NCI-H345 treated with DMSO at 0.1 percent for 48 hours (cell line): ENCODE data around the gene PCNT.
"Not testable (repeated sequence)": the region's sequence is repeated elsewhere in the genome, so short reads cannot be mapped to it uniquely, and the experiment has no call there.

Experiments used
- DNase-seq: peaks from one replicate; lab custom pipeline; 2025; ENCODE audit not compliant: unreplicated experiment; lab: John Stamatoyannopoulos, UW

Gene PCNT

DNA sequence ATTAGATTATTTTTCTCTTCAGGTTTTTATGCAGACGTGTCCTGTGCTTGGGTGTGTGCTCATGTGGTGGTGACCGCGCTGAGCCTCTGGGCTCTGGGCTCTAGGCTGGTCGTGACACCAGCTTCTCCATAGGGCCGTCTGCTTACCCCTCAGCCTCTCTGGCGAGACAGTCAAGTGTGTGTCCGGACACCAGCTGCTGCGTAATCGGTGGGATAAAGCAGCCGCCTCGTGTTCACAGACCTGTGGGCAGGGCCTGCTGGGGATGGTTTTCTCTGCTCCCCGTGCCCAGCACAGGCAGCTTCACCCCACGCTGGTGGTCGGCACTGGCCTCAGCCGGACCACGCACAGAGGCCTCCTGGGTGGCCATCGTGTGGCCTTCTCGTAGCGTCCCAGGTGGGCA, 101.1 kb downstream of the PCNT start:
- no peak for DNase-seq

- DNase-seq, result no peak
Measured at GRCh38 chr21:46425571-46425970, 101.6 kb downstream of the PCNT start.

DNA sequence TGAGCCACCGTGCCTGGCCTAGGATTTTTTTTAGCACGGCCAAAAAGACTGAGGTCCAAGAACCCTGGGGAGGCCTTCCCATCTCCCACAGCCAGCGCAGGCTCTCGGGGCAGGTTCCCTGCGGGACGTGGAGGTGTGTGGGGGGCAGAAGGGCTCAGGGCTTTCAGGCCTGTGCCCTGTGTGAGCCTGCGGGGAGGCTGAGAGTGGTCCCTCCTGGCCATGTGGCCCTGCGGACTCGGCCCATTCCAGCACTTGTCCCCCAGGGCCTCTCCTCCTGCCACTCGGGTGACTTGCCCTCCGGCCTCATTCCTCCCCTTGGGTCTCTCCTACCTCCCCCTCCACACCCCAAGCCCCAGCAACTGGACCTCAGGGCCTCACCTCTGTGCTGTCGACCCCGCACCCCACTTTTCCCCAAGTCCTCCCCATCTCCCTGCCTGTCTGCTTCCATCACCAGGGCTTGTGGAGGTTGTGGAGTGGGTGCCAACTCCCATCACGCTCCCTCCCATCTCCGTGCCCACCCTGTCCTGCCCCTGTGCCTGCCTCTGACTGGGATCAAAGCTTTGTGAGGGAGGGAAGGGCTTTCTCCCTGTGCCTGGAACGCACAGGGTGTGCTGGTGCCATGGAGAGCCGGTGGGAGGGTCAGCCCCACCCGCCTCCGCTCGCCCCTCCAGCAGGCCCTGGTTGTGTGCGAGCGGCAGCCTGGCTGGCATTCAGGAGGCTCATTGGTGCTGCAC, 102.5 kb downstream of the PCNT start:
- DNase-seq, result no peak

- DNase-seq, result no peak
Measured at GRCh38 chr21:46427516-46427915, 103.6 kb downstream of the PCNT start.

DNA sequence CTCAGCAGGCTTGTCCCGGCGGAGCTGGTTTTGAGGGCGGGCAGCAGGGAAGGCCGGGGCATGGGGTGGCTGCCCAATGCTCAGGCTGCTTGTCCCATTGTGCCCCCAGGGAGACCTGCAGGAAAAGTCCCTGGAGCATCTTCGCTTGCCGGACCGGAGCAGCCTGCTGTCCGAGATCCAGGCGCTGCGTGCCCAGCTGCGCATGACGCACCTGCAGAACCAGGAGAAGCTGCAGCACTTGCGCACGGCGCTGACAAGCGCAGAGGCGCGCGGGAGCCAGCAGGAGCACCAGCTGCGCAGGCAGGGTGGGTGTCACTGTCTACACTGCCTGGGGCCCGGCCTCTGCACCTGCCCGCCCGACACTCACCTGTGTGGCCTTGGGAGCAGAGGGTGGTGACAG, 104.3 kb downstream of the PCNT start:
- no peak for DNase-seq

DNA sequence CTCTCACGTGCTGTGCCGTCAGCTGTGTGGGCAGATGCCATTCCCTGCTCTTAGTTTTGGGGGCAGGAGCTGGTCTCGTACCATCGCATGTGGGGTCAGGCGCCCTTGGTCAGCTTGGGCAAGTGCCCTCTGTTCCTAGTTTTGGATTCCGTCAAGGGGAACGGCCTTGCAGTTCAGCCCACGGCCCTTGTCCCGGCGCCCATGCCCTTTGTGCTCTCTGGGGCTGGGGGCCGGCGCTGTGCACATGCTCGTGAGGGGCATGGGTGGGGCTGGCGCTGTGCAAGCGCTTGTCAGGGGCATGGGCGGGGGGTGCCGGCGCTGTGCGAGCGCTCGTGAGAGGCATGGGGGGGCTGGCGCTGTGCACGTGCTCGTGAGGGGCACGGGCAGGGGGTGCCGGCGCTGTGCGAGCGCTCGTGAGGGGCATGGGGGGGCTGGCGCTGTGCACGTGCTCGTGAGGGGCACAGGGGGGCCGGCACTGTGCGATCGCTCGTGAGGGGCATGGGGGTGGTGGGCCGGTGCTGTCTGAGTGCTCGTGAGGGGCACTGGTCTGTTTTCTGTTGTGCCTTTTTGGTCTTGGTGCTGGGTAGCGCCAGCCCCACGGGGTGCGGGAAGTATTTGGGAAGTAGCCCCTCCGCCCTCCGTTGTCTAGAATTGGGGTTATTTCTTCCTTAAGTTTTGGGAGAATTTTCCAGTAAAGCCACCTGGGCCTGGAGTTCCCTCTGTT, 105.2 kb downstream of the PCNT start:
- DNase-seq, result no peak

DNA sequence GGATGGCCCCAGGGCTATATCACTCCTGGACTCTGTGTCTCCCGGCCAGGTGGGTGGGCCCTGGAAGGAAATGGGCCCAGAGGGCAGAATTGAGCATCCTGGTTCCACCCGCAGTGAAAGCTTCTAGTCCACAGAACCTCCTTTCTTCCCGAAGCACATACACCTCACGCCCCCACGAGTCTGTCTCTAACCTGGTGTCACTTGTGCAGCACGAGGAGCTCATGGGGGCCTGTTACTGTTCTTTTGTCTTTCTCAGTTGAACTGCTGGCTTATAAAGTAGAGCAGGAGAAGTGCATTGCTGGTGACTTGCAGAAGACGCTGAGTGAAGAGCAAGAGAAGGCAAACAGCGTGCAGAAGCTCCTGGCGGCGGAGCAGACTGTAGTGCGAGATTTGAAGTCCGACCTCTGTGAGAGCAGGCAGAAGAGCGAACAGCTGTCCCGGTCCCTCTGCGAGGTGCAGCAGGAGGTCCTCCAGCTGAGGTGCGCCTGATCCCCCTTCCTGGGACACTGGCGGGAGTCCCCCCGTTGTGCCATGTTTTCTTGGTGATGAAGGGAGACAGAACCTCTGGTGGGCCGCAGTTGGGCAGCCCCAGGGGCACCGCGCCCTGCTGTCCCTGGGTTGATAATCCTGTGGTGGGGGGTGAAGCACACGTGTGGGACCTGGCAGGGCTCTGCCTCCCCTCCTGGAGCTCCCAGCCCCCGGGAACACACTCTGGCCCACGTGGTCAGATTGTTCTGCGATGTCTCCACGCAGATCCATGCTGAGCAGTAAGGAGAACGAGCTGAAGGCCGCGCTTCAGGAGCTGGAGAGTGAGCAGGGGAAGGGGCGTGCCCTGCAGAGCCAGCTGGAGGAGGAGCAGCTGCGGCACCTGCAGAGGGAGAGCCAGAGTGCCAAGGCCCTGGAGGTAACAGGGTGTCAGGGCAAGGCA, 106.1 kb downstream of the PCNT start:
- no peak for DNase-seq

- no peak for DNase-seq
Measured at GRCh38 chr21:46431448-46431847, 107.5 kb downstream of the PCNT start.

DNA sequence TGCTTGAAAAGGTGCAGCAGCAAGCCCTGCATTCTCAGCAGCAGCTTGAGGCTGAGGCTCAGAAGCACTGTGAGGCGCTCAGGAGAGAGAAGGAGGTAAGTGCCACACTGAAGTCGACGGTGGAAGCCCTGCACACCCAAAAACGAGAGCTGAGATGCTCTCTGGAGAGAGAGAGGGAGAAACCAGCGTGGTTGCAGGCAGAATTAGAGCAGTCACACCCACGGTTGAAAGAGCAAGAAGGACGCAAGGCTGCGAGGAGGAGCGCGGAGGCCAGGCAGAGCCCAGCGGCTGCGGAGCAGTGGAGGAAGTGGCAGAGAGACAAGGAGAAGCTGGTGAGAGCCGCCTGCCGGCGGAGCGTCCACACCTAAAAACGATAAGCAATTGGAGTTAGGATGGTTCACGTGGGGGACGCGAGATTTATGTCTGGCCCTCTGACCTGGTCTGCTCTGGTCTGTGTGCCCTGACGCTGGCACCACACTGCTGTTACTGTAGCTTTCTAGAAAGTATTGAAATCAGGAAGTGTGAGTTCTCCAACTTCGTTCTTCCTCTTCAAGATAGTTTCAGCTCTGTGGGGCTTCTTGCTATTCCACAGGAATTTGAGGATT, 108.0 kb downstream of the PCNT start:
- DNase-seq, result no peak

DNA sequence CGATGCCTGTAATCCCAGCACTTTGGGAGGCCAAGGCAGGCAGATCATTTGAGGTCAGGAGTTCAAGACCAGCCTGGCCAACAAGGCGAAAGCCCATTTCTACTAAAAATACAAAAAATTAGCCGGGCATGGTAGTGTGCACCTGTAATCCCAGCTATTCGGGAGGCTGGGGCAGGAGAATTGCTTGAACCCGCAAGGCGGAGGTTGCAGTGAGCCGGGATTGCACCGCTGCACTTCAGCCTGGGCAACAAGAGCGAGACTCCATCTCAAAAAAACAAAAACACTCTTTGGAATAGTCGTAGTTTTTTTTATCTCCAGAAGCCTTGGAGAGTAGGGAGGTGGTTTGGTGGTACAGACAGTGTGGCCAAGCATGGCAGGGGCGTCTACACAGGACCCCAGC, 109.2 kb downstream of the PCNT start:
- DNase-seq, result not testable (repeated sequence)

GRCh38 chr21:46434322-46434958, 110.5 kb downstream of the PCNT start:
- DNase-seq, result no peak

DNA sequence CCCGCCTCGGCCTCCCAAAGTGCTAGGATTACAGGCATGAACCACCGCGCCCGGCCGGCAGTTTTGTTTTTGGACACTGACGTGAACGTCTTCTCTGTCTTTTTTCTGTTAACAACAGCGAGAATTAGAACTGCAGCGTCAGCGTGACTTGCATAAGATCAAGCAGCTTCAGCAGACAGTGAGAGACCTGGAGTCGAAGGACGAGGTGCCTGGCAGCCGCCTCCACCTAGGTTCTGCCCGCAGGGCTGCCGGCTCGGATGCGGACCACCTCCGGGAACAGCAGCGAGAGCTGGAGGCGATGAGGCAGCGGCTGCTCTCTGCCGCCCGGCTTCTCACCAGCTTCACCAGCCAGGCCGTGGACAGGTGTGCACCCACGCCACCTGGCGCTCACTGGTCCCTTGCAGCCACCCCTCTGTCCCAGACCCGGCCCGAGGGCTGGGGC, 111.9 kb downstream of the PCNT start:
- no peak for DNase-seq

- DNase-seq, result no peak
Measured at GRCh38 chr21:46436621-46437020, 112.7 kb downstream of the PCNT start.

DNA sequence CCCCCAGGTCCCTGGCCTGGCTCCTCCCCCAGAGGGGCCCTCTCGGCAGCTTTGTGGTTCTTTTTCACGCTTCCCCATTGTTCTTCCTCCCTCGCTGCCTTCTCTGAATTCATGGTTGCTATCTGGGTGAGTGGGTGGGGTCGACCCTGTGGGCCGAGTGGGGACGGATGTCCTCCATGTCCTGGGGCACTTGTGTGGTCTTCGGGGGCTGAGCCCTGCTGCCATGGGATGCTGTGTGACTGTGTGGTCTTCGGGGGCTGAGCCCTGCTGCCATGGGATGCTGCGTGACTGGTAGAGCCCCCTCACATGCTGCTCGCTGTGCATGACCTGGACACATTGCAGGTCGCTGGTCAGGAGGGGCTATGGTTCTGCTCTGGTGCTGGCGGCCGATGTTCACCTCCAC, 113.1 kb downstream of the PCNT start:
- no peak for DNase-seq

DNA sequence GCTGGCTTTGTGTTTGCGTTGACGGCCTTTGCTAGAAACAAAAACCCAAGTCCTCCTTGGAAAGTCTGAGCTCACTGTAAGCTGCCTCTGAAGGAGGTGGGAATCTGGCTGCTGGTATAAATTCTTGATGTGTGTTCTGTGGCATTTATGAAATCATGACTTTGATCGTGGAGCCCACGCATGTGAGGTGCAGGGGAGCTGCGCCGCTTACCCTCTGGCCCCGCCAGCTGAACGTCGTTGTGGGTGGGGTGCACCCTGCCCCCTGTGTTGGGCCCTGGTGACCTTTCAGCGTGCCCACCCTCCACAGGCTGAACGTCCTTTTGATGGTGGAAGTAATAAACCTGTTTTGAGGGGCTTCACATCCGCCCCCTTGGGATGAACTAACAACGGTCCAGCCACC, 113.6 kb downstream of the PCNT start:
- no peak for DNase-seq

GRCh38 chr21:46438241-46438640, 114.3 kb downstream of the PCNT start:
- DNase-seq, result no peak

GRCh38 chr21:46439906-46440305, 116.0 kb downstream of the PCNT start:
- DNase-seq, result no peak

DNA sequence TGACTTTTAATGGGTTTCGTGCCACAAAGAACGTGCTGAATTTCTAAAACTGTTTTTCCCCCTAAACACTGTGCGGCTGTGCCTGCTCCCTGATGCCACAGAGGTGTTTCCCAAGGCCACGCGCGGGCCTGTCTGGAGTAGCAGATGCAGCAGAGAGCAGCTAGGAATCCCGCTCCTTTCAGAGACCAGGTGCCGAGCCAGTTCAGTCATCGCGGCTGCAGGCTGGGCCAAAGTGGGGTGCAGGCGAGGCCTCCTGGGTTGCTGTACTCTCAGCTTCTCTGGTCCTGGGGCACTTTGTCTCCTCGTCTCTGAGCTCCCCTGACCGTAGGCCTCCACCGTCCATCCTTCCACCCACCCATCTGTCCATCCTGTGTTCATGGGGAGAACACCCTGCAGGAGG, 117.4 kb downstream of the PCNT start:
- no peak for DNase-seq

DNA sequence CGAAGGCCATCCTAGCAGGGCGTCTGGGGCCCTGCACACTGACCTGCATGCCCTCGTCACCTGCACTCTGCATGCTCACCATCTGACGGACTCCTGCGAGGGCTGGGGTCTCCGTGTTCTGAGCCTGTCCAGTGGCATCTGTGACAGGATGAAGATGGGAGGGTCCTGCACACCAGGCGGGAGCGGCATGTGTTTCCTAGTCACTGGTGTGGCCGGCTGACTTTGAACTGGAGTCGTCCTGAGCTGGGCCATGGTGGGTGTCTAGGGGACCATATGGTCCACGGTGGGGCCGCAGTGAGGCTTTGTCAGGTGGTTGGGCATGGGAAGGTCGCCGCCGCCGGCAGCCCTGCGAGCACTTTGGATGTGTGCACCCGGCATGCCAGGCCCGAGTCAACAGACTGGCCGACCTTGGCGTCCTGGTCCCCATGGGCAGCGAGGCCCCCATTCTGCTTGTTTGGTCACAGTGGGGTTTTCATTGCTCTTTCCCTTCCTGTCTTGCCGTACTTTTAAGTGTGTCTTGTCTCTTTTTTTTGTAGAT, 118.1 kb downstream of the PCNT start:
- no peak for DNase-seq

- no peak for DNase-seq
Measured at GRCh38 chr21:46442938-46443337, 119.0 kb downstream of the PCNT start.
